Stimulated activated CD4-positive, alpha-beta T cell treated with anti-CD3 and anti-CD28 coated beads, Interleukin-15, amount 100 ng/mL, for 48 hours (primary cell): Measurements from ENCODE around the gene TESPA1.

Source experiments
- DNase-seq, 2 donors: peaks; one replicate each; pipeline ENCODE4 v3.0.0-alpha.2; 2020; ENCODE audit warnings: low read depth in 2 of 2

The TESPA1 gene, protein sequence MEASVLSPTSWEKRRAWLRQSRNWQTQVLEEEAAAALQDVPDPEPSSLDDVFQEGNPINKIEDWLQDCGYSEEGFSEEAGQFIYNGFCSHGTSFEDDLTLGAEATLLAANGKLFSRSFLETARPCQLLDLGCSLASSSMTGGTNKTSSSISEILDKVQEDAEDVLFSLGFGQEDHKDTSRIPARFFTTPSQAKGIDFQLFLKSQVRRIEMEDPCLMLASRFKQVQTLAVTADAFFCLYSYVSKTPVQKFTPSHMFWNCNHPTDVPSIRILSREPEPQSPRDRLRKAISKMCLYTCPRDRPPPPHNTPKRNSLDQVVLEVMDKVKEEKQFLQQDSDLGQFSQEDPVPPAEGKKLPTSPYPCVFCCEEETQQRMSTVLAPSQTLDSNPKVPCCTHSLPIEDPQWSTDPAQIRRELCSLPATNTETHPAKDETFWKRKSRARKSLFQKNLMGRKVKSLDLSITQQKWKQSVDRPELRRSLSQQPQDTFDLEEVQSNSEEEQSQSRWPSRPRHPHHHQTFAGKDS

DNA sequence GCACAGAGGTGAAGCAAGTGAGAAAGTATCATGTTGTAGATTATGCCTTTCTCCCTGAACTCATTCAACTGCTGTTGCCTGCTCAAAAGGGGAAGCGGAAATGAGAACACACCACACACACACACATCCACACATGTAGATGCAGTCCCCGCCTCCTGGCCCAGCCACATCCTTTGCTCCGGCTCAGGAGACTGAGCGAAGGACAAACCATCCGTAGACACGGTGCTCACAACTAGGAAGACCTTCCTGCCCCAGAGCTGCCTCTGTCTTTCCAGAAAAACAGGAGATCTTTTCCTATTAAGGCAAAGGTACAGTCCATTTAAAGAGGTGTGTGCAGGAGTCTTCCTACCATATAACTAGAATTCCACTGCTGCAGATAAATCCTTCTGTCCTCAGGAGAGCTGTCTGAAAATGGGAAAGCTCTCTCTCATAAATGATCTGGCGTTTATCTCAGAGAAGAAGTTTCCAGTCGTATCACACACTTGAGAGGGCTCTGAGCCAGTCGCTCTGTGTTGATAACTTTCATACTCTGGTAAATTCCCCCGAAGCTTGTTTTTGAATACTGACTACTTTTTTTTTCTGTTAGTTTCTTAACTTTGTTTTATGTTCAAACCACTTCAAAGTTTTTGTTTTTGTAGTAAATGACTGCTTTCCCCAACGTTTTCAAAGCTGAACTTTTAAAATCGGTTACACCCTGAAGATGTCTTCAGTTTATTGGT lies at the start of gene TESPA1:
Gene TESPA1 (minus strand): TSS at position 105 of the 719 bp plus-strand sequence. CDS start 10,200 bp downstream, outside the sequence.
- DNase-seq, result peak; percentile 74 to 75

DNA sequence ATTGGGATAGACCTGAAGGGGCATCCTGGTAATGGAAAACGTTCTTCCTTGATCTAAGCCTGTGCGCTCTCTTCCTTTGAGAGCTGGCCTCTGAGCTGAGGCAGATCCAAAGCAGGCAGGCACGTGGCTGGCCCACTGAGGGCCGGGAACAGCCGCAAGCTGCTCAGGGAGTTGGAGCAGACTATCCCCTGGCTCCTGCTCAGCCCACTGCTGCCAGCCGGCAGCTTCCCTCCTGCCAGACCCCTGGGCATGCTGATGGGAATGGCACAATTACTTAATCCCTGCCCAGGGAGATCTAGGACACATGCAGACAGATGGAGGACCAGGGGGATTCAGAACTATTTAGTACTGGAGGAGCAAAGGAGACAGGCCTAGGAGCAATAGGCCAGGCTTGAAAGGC lies 49.7 kb upstream of the TESPA1 start:
- DNase-seq, result no peak

DNA sequence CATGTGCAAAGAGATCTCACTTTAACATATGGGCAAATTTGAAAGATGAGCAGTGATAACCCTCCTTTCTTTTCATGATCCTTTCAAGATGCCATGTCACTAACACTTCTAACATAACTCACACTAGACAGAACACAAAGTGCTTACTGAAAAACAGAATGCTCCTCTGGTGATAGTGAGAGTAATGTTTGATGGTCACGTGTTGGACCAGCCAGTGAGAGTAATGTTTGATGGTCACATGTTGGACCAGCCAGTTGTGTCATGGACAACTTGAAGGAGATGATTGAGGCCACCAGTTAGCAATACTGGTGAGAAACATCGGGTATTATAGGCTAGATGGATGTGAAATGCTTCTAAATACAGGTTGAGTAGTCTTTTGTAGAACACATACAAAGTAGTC lies 40.9 kb upstream of the TESPA1 start:
- no peak for DNase-seq

DNA sequence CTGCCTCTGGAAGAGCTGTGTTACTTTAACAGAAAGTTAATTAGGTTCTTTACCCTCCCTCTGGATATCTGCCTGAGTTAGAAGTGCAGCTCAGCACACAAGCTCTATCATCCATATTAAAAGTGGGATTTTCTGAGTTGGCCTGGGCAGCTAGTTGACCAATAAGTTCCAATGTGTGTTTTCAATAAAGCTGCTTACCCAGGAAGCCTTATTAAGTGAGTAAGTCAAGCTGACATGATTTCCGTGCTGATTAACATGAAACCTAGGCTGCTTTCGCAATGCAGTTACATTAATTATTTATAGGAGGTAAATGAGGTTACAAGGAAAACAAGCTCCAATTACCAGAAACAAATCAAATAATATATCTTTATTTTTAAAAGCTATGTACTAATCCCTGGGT lies 40.0 kb upstream of the TESPA1 start:
- DNase-seq, result no peak

DNA sequence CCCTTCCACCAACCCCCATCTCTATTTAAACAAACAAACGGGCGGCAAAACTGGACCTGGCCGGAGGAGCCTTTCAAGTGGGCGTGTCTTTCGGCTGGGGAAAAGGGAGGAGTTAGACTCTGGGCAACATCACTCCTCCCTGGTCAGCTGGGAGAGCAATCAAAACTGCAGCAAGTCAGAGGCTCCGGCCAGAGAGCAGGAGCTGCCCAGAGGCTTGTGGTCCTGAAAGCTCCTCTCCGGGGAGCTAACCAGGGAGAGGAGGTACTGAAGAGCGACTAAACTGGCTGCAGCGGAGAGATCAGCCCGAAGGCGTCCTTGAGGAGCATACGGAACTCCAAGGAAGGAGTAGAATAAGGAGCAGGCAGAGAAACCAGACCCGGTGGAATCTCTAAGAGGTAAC lies 35.2 kb upstream of the TESPA1 start, which contains the start of gene NEUROD4:
Gene NEUROD4 (plus strand): TSS at position 191 of the 400 bp plus-strand sequence. CDS start 6,466 bp downstream, outside the sequence.
- DNase-seq, result peak in 1 of 2 donors; percentile 4

DNA sequence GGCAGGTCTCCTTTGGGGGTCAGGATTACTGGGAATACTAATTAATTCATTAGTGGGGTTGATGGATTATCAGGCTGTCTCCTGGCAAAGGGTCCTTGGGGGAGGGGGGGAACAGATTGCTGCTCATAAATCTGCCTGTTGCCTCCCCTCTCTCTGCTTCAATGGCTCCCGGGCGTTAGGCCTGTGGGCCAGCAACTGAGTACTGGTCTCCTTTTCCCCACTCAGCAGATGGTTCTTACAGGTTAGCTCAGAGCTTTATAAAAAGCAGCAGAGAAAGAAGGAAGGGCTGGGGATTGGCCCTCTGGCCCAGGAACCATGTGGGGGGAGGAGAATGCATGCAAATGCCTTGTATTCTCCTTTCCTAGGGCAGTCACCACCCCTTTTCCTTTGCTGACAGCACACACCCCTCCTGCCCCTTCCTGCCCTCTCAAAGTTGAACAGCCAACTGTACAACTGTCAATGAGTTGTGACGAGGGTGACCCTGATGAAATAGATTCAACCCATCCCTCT lies 32.9 kb upstream of the TESPA1 start:
- no peak for DNase-seq

DNA sequence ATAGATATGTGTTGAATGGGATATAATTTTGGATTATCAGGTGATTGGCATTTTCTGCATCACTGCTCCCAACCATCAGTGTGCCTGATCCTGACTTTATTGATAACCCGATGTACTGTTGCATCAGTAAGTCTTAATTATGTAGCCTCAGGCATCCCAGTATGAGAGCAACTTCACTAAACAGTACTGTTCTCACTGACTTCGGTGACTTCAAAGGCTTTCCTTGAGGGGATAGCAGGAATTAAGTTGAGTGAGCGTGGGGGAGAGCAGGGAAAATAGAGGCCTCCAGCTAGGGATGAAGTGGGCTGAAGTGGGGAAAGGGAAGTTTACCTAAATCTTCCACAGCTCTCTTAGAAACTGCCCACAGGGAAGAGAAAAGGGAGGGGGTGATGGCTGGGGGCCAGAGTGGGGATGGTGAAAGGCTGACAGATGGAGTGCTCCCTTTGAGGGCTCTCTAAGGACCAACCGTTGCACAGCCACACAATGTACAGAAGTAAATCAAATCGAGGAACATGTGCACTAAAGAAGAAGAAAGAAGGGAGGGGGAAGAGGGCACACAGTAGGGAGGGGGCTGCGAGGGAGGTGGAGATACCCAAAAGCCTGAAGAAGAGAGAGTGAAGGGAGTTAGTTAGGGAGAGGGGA lies 24.5 kb upstream of the TESPA1 start:
- no peak for DNase-seq

DNA sequence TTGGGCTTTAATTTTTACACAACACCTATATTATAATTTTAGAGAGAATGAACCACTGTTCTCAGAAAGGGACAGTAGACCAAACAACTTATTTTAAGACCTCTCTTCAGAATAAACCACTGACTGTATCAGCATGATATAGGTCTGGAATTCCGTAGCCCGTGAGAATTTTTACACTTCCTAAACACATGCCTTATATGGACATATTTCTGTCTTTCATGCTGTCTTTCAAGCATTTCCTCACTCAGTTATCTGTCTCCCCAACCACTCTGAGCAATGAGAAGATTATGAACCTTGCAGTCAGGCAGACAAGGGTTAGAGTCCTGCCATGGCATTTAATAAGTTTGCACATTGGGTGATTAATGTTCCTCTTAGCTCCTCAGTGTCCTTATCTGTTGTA lies 17.8 kb upstream of the TESPA1 start:
- no peak for DNase-seq

DNA sequence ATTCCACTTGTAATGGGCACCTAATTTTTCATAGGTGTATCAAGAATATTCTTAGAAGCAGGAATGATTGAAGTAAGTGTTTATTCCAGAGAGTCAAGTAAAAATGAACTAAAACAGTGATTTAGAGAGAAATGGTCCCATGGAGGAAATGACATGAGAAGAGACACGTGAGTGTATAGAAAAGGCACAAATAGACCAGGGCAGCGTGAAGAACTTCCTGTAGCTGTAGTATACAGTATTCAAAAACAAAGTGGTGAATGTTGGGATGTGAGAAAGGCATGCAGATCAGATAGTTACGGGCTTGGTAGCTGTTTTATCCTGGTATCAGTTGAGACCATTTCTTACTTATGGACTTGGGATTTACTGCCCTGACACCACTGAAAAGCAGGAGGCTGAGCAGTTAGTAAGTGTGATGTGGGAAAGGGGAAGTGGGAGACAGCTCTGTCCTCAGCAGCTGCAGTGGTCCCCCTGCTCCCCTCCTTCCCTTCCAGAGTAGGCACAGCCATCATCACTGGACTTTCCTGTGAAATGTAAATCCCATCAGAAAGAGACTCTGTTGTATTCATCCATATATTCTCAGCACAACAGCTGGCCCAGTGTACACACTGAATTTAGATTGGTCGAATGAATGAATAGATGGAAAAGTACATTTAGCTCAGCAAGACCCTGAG lies 16.8 kb upstream of the TESPA1 start:
- no peak for DNase-seq

DNA sequence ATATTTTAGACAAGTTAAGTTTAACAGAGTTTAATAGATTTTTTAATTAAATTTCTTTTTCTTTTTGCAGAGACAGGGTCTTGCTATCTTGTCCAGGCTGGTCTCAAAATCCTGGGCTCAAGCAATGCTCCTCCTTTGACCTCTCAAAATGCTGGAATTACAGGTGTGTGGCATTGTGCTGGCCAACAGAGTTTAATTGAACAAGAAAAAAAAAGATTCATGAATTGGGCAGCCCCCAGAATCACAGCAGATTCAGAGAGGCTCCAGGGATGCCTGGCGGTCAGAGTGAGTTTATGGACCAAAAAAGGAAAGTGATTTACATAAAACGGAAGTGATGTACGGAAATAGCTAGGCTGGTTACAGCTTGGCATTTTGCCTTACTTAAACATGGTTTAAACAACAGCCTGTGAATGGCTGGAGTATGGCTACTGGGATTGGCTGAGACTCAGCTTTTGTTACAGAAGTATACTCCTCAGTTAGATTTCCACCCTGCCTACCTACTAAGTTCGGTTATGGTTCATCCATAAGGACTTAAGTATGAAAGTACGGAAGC lies 14.5 kb upstream of the TESPA1 start:
- no peak for DNase-seq

DNA sequence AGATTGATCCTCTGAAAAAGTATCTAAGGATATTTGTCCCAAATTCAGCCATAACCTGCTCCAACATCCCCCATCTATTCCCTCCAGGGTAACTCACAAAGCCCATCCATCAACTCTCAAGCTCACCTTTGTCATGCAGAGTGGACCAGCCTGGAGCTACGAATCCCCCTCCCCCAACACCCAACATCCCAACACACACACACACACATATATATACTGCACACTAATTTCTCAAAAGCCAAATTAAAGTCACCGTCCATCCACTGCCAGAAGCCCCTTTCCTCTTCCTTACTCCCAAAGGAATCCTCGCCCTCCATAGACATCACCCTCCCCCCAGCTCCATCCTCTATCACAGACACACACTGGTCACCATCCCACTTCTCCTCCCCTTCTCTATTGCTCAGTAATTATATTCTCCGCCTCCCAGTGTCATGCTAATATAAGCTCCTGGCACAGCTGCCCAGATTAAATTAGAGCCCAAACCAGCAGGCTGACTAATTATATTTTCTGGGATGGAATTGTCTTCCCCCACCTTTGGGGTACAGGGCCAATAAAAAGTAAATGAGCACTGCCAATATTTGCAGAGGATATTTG lies 13.5 kb upstream of the TESPA1 start:
- DNase-seq, result no peak

DNA sequence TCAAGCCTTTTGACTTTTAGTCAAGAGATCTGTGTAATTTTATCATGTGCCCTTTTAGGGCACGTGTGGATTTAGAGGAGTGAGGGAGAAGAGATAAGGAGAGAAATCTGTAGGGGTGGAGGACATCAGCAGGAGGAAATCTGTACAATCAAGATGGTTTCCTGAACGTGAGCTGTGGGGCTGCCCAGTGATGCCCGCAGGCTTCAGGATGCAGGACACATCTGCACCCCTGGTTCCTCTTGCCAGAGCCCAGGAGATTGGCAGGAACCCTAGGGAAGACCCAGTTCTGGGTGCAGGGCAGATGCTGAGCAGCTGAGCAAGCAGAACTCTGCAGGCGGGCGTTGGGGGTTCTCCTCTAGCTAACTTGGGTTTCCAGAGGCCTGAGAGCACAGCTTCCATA lies 11.6 kb upstream of the TESPA1 start:
- DNase-seq, result no peak

DNA sequence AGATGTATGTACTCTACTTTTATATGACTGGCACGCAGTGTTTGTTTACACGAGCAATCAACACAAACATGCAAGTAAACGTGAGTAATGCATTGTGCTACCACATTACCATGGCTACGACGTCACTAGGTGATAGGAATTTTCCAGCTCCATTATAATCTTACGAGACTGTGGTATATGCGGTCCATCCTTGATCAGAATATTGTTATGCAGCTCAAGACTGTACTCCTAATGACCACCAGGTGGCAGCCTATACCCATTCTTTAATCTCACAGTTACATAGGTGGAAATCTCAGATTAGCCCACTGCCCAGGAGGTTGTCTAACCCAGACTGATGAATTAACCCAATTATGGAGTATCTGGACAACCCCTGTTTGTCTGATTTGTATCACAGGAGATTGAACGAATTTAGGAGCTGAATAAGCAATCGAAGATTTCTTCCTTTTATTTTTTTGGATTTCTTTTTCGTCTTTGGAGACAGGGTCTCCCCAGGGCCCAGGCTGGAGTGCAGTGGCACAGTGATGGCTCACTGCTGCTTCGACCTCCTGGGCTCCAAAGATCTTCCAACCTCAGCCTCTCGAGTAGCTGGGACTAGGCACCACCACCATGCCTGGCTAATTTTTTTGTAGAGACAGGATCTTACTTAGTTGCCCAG lies 8.7 kb upstream of the TESPA1 start:
- no peak for DNase-seq

DNA sequence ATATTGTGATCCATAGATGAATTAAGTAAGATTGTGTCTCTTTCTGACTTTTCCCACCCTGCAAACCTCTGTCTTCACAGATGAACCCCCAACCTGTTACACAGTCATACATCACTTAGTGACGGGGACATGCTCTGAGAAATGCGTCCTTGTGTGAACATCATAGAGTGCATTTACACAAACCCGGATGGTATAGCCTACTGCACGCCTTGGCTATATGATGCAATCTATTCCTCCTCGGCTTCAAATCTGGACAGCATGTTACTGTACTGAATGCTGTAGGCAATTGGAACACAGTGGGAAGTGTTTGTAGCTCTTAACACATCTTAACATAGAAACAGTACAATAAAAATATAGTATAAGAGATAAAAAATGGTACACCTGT lies 7.4 kb upstream of the TESPA1 start:
- no peak for DNase-seq

DNA sequence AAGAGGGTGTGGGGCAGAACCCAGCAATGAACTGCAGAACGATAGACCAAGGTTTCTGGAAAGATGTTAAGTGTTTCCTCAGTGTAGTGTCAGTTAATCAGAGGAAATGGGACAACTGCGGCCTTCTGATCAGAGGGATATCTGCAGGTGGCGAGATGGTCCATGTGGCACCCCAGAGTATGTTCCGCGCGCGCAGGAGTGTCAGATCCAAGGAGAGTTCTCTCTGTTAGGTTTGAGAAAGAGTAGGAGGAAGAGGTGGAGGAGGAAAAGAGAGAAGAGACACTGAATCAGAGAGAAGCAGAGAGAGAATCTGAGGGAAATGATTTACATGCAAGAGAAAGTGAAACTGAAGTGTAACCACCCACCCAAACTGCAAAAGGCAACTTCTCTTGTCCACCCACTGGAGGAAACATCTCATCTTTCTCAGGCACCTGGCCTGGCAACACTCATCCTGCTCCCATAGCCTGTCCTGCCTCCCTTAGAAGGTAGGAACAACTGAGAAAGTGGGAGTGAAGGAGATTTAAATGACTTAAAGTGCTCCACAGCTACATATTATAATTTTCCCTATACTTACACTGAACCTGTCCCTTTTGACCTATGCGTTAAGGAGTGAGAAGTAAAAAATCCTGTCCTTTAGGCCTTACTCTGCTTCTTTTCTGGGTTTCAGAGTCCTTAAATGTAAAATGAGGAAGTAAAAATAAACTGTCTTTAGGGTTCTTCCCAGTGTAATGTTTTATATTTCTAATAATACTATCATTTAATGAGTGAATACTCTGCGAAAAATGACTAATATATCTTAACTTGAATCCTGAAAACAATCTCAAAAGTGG lies 6.8 kb upstream of the TESPA1 start:
- no peak for DNase-seq

DNA sequence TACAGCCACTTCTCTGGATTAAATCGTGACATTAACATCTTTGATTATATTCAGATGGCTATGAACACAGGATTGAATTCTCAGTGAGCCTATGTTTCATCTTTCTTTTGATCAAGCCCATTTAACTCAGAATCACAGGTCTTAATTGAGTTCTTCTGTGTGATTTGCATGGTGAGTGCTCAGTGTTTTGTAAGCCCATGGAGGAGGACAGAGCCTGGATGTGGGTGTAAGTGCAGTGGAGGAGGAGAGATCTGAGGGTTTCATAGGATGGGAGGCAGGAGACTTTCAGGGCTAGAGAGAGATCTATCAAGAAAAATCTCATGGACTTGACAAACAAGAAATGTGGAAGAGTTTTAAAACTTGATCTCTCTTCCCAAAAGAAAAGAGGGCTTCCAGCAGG lies 5.3 kb upstream of the TESPA1 start:
- DNase-seq, result no peak

DNA sequence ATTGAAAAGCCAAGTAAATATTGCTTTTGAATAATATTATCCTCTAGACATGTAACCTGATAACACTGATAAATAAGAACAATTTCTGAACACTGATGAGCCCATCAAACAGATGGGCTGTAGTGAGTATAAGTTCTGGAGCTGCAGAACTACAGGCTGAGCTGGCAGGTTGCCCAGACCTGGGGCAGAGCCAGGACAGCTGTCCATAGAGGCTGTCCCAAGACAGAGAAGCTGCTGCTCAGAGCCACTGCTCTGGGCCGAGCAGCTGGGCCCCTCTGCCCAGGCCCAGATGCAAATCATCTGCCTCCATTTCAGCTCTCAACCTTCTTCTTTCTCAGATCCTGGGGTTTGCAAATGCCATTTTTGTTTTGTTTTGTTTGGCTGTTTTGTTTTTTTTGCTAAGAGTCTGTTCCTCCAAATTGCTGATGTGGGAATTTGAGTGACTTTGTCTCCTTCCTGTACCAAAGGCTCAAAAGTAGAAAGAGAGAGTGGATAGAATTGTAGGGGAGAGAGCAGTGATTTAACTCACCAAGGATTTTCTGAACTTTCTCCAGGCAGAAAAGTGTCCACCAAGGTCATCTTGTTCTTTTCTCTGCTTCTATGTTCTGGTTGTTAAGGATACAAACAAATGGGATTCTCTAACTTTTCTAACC lies 4.0 kb upstream of the TESPA1 start:
- no peak for DNase-seq

DNA sequence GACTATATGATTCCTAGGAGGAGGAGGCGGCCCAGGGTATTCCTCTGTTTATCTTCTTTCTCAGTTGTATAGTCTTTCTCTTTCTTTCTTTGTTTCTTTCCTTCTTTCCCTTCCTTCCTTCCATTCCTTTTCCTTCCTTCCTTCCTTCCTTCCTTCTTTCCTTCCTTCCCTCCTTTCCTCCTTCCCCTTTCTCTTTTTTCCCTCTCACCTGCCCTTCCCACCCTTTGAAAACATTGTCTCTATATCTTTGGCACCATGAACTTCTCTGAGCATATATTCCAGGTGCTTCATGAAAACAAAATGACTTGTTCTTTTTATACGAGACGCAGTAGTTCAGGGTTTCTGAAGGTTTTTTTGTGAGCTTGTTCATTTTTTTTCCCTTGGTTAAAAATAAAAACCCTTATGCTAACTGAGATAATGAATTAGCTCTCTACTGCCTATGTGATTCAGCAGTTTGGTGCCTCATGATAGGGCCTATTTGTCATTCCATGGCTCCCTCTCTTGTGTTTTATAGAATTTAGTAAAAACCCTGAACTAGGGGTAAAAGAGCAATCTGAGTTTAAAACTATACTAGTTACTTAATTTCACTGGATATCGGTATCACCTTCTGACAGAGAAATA lies 3.2 kb upstream of the TESPA1 start:
- DNase-seq, result no peak
